IPS-20b (cell line): Measurements from ENCODE around the gene GDI2.

Experiments used
- H3K27ac ChIP-seq: one replicate; pipeline ENCODE4 v1.5.1; 2013; ENCODE audit warnings: low read length
- H3K27me3 ChIP-seq: 2 replicates; pipeline ENCODE4 v1.6.1; 2013; ENCODE audit warnings: mild to moderate bottlenecking, low read length, inconsistent platforms; ENCODE audit not compliant: insufficient read depth
- H3K36me3 ChIP-seq: 2 replicates; pipeline ENCODE4 v1.6.1; 2013; ENCODE audit warnings: low read depth, mild to moderate bottlenecking, inconsistent platforms, low read length, moderate library complexity; ENCODE audit not compliant: insufficient read depth
- H3K4me1 ChIP-seq: 2 replicates; pipeline ENCODE4 v1.6.1; 2013; ENCODE audit warnings: mild to moderate bottlenecking, control low read depth, inconsistent platforms, low read length, moderate library complexity; ENCODE audit not compliant: insufficient read depth
- H3K4me3 ChIP-seq: 2 replicates; pipeline ENCODE4 v1.5.1; 2013; ENCODE audit warnings: mild to moderate bottlenecking, low read length, inconsistent platforms
- H3K9ac ChIP-seq: 2 replicates; pipeline ENCODE4 v1.6.1; 2013; ENCODE audit warnings: low read depth, mild to moderate bottlenecking, inconsistent platforms, low read length, moderate library complexity
- H3K9me3 ChIP-seq: 2 replicates; pipeline ENCODE4 v1.6.1; 2013; ENCODE audit warnings: mild to moderate bottlenecking, low read depth, low read length, inconsistent platforms; ENCODE audit not compliant: insufficient read depth

GDI2 gene

DNA sequence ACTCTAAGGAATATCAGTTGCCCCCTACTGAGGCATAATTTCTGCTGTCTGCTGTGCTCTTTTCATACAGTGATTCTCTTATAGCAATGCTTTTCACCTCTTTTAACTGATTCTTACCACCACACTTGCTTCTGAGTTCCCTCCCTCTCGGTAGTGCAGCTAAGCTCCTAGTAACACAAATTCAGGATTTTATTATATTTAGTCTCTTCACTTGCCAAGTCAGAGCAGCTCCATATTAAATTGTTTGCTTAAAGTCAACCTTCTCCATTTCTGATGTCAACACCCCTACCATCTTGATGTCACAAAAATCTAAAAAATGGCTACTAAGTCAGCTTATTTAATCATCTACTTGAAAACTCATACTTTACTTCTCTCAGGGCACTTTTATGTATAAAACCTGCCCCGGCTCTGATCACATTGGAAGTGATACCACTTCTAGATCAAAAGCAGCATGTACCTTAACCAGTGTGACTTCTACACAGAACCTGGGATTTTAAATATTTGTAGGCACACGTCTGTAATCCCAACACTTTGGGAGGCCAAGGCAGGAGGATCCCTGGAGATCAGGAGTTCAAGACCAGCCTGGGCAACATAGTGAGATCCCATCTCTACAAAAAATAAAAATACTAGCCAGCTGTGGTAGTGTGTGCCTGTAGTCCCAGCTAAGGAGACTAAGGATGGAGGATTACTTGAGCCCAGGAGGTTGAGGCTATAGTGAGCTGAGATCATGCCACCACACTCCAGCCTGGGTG, 55.3 kb downstream of the GDI2 start:
- H3K4me1 ChIP-seq, result no peaks in the 10 kb centered on the region
- no peak overlapping the region for H3K27ac ChIP-seq
- H3K9me3 ChIP-seq, result no peaks in the 10 kb centered on the region
- H3K36me3 ChIP-seq, result peaks cover 65% of the 10 kb centered on the region
- H3K4me3 ChIP-seq, result no peak overlapping the region
- H3K27me3 ChIP-seq, result no peaks in the 10 kb centered on the region
- no peak overlapping the region for H3K9ac ChIP-seq

DNA sequence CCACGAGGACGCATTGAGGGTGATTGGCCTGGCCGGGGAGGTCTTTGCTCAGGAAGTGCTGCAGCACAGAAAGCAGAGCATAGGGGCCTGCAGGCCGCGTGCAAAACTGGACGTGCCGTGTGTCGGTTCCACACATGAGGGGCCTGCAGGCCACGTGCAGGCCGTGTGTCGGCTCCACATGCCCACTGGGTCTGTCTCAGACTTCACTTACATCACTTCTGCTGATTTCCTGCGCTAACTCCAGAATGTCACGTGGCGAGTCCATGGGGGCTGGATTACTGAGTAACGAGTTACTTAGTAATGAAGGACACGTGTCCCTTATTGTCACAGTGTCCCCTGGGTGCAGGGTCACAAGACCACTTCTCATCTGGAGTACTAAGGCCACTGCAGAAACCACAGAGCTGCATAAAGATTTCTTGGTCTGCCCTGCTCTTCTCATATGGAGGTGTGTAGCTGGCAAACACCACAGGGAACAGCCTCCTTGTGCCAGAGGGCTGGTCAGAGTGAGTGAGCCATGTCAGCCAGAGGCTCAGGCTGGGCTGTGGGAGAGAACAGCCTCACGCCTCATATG, 60.8 kb downstream of the GDI2 start:
- peaks cover 35% of the 10 kb centered on the region for H3K36me3 ChIP-seq
- H3K4me3 ChIP-seq, result no peak overlapping the region
- no peaks in the 10 kb centered on the region for H3K27me3 ChIP-seq
- H3K9me3 ChIP-seq, result no peaks in the 10 kb centered on the region
- peaks cover 19% of the 10 kb centered on the region for H3K4me1 ChIP-seq
- peak overlapping the region; percentile 13; the same call in 1 of the 2 replicates for H3K9ac ChIP-seq
- H3K27ac ChIP-seq, result no peak overlapping the region

DNA sequence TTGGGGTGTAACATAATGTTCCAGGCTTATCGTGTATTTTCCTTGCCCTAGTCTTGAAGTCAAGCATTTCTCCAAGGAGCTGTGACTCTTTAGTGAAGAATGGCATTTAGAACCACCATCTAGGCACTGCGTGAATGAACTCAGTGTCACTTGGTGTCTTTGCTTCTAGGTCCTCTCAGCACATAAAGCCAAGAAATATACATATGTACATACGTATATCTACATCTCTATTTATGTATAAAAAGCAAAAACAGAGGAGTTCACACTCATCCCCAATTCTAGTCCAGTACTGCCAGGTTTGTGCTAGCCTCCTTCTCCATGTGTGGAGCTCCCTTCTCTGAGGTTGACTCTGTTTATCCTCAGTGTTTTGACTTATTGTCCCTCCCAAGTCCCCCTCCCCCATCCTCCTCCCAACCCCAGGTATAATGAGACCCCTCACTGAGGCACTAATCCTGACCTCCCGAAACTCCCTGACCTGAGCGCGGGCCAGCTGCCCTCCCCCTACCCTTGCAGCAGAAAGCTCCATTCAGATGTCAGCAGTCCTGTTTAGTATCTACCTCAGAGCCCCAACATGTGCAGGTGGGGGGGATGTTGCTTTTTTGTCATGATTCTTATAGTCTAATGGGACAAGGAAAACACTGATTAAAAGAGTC, 61.5 kb downstream of the GDI2 start:
- Histone ChIP-seq H3K27me3 (no peaks in the 10 kb centered on the region), H3K9me3 (no peaks in the 10 kb centered on the region), H3K9ac (no peak overlapping the region; the same call in 1 of the 2 replicates), H3K27ac (no peak overlapping the region), H3K4me3 (peak overlapping the region; percentile 23; the same call in 1 of the 2 replicates), H3K36me3 (peaks cover 35% of the 10 kb centered on the region), H3K4me1 (peaks cover 19% of the 10 kb centered on the region)

- Histone ChIP-seq H3K27ac (no peak overlapping the region), H3K27me3 (no peaks in the 10 kb centered on the region), H3K36me3 (peaks cover 59% of the 10 kb centered on the region), H3K9me3 (no peaks in the 10 kb centered on the region), H3K4me3 (no peak overlapping the region), H3K4me1 (peaks cover 19% of the 10 kb centered on the region), H3K9ac (no peak overlapping the region)
Measured at GRCh38 chr10:5748394-5748803, 64.8 kb downstream of the GDI2 start.

GRCh38 chr10:5746197-5746596, 67.0 kb downstream of the GDI2 start:
- Histone ChIP-seq H3K27me3 (no peaks in the 10 kb centered on the region), H3K9me3 (no peaks in the 10 kb centered on the region), H3K27ac (no peak overlapping the region), H3K9ac (no peak overlapping the region), H3K4me3 (no peak overlapping the region), H3K36me3 (peaks cover 81% of the 10 kb centered on the region), H3K4me1 (peaks cover 7% of the 10 kb centered on the region)

DNA sequence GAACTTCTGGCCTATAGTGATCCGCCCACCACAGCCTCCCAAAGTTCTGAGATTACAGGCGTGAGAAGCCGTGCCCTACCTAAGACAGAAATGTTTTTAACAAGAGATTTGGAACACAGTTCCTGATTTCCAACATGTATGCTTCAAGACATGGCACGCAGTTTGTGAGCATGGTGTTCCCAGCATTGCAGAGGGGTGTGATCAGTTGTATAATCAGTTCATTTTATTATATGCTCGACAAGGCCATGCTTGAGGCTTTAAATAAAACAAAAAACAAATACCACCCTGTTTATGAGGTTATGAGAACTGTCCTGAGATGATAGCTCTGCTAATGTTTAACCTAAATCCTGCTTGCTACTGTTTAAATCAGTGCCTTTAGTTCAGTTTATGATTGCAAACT, 68.4 kb downstream of the GDI2 start:
- no peak overlapping the region for H3K4me3 ChIP-seq
- peaks cover 5% of the 10 kb centered on the region; the same call in 1 of the 2 replicates for H3K4me1 ChIP-seq
- H3K27ac ChIP-seq, result no peak overlapping the region
- H3K36me3 ChIP-seq, result peaks cover 94% of the 10 kb centered on the region
- H3K27me3 ChIP-seq, result no peaks in the 10 kb centered on the region
- no peak overlapping the region for H3K9ac ChIP-seq
- no peaks in the 10 kb centered on the region for H3K9me3 ChIP-seq

DNA sequence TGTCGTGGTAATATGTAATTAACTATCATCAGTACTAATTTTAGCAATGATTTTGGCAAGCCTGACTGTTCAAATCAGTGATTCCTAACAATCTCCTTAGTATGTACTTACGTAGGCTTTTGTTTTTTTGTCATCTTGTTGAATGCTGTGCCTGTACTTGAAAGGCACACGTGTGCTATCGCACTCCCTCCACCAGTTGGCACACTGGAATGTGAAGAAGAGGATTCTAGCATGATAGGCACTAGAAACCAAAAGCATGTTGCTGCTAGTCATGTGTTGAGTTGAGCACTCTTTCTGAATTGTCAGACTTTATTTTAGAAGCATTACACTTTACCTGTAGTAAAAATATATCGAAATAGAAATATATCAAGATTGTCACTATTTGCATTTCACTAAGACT, 69.5 kb downstream of the GDI2 start:
- H3K36me3 ChIP-seq, result peaks cover 93% of the 10 kb centered on the region
- no peak overlapping the region for H3K27ac ChIP-seq

DNA sequence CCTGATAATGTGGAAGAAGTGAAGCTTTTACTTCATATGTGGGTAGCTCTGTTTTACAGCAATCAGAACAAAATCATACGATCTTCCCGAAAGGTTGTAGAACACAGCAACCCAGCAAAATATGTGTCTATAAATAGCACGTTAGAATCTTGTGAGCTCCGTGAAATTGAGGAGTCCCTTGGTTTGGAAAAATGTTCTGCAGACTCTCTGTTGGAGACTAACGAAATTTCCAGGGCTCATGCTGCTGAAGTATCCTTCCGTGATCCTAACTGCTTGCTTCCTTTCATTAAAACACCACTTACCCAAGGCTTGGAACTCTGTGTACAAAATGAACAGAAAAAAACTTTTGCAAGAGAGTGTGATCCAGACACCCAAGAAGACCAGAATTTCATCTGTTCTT, 71.1 kb downstream of the GDI2 start:
- H3K9ac ChIP-seq, result no peak overlapping the region
- H3K4me1 ChIP-seq, result no peaks in the 10 kb centered on the region
- H3K36me3 ChIP-seq, result peaks cover 77% of the 10 kb centered on the region
- no peaks in the 10 kb centered on the region for H3K27me3 ChIP-seq
- no peaks in the 10 kb centered on the region for H3K9me3 ChIP-seq
- no peak overlapping the region for H3K27ac ChIP-seq
- no peak overlapping the region for H3K4me3 ChIP-seq

More for the DNA sequence above, 69.5 kb downstream of the GDI2 start:
- Histone ChIP-seq H3K4me1 (peaks cover 5% of the 10 kb centered on the region; the same call in 1 of the 2 replicates), H3K27me3 (no peaks in the 10 kb centered on the region), H3K9ac (no peak overlapping the region), H3K4me3 (no peak overlapping the region), H3K9me3 (no peaks in the 10 kb centered on the region)

- no peak overlapping the region for H3K9ac ChIP-seq
- H3K4me3 ChIP-seq, result no peak overlapping the region
- no peak overlapping the region for H3K27ac ChIP-seq
- H3K36me3 ChIP-seq, result peaks cover 72% of the 10 kb centered on the region
- no peaks in the 10 kb centered on the region for H3K9me3 ChIP-seq
- no peaks in the 10 kb centered on the region for H3K27me3 ChIP-seq
- H3K4me1 ChIP-seq, result no peaks in the 10 kb centered on the region
Measured at GRCh38 chr10:5741276-5741675, 72.0 kb downstream of the GDI2 start.

DNA sequence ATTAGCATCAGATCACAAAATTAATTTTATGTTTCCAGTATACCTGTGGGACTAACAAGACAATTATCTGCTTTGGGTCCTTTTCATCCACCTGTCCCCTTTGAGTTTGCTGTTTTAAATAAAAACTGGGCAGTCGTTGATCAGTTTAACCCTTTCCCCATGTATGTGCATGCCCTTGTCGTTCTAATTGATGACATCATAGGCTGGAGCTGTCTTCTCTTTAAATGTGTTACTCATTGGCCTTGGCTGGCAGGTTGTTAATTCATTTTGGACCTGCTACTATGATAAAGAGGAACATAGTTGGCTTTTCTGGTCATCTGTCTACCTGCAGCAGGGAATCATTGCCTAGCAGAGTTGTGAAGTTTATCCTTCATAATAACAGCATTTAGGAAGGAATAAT, 74.8 kb downstream of the GDI2 start:
- H3K27me3 ChIP-seq, result no peaks in the 10 kb centered on the region
- H3K4me3 ChIP-seq, result no peak overlapping the region
- H3K4me1 ChIP-seq, result no peaks in the 10 kb centered on the region
- H3K27ac ChIP-seq, result no peak overlapping the region
- H3K9ac ChIP-seq, result no peak overlapping the region
- H3K9me3 ChIP-seq, result no peaks in the 10 kb centered on the region
- peaks cover 58% of the 10 kb centered on the region for H3K36me3 ChIP-seq

- peaks cover 55% of the 10 kb centered on the region for H3K36me3 ChIP-seq
Measured at GRCh38 chr10:5737352-5737751, 75.9 kb downstream of the GDI2 start.

GRCh38 chr10:5736591-5736990, 76.6 kb downstream of the GDI2 start:
- no peaks in the 10 kb centered on the region for H3K9me3 ChIP-seq
- no peaks in the 10 kb centered on the region for H3K27me3 ChIP-seq
- peaks cover 55% of the 10 kb centered on the region for H3K36me3 ChIP-seq
- H3K4me1 ChIP-seq, result no peaks in the 10 kb centered on the region
- no peak overlapping the region for H3K4me3 ChIP-seq
- H3K9ac ChIP-seq, result no peak overlapping the region
- no peak overlapping the region for H3K27ac ChIP-seq

More at GRCh38 chr10:5737352-5737751, 75.9 kb downstream of the GDI2 start:
- no peaks in the 10 kb centered on the region for H3K4me1 ChIP-seq
- no peaks in the 10 kb centered on the region for H3K9me3 ChIP-seq
- no peak overlapping the region for H3K27ac ChIP-seq
- H3K27me3 ChIP-seq, result no peaks in the 10 kb centered on the region
- no peak overlapping the region for H3K9ac ChIP-seq
- H3K4me3 ChIP-seq, result no peak overlapping the region
